OCI-LY1 (cell line): Measurements from ENCODE around the gene RFX2.

Source experiments
- EZH2 ChIP-seq: fragments of 200-600 bp; sonication (generic), shearing (Covaris generic); IDR thresholded peaks from 2 replicates; pipeline ENCODE4 v1.8.0; 2017; ENCODE audit warnings: borderline replicate concordance, mixed run types, mild to moderate bottlenecking, antibody characterized with exemption, low read length, moderate library complexity, mixed read lengths
- TF ChIP-seq, protein P1 (sequence below): fragments of 200-600 bp; sonication (generic), shearing (Covaris generic); IDR thresholded peaks from 2 replicates; pipeline ENCODE4 v1.5.1; 2017; ENCODE audit warnings: mild to moderate bottlenecking, antibody characterized with exemption, low read length, moderate library complexity, mixed read lengths

GRCh38 chr19:6125571-6125989, 15.3 kb upstream of the RFX2 start:
- TF ChIP-seq, protein P1, sequence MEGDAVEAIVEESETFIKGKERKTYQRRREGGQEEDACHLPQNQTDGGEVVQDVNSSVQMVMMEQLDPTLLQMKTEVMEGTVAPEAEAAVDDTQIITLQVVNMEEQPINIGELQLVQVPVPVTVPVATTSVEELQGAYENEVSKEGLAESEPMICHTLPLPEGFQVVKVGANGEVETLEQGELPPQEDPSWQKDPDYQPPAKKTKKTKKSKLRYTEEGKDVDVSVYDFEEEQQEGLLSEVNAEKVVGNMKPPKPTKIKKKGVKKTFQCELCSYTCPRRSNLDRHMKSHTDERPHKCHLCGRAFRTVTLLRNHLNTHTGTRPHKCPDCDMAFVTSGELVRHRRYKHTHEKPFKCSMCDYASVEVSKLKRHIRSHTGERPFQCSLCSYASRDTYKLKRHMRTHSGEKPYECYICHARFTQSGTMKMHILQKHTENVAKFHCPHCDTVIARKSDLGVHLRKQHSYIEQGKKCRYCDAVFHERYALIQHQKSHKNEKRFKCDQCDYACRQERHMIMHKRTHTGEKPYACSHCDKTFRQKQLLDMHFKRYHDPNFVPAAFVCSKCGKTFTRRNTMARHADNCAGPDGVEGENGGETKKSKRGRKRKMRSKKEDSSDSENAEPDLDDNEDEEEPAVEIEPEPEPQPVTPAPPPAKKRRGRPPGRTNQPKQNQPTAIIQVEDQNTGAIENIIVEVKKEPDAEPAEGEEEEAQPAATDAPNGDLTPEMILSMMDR, result peak; percentile 88
- no peak for TF ChIP-seq EZH2
